Fibroblast of gingiva (primary cell): Measurements from ENCODE around the gene BORCS6.
"Not testable (repeated sequence)": the region's sequence is repeated elsewhere in the genome, so short reads cannot be mapped to it uniquely, and the experiment has no call there.

ENCODE experiments used
- DNase-seq: peaks from one replicate; pipeline ENCODE4 v3.0.0-alpha.2; 2011; ENCODE audit warnings: low read depth

The BORCS6 gene

GRCh38 chr17:8173056-8173870 lies 16.7 kb downstream of the BORCS6 start:
- peak; percentile 97 for DNase-seq

- DNase-seq, result not testable (repeated sequence)
These were observed 19.8 kb downstream of the BORCS6 start for GRCh38 chr17:8170186-8170585.

- DNase-seq, result no peak
These were observed 22.5 kb downstream of the BORCS6 start for GRCh38 chr17:8167526-8167925.

GRCh38 chr17:8166731-8167130 lies 23.2 kb downstream of the BORCS6 start:
- DNase-seq, result no peak

GRCh38 chr17:8164815-8165131 lies 25.2 kb downstream of the BORCS6 start:
- no peak for DNase-seq

GRCh38 chr17:8163978-8164814 lies 25.8 kb downstream of the BORCS6 start:
- DNase-seq, result no peak

GRCh38 chr17:8162997-8163977 lies 26.7 kb downstream of the BORCS6 start:
- no peak for DNase-seq

- DNase-seq, result peak; percentile 70
These were observed 27.6 kb downstream of the BORCS6 start, which contains the start of gene VAMP2 for GRCh38 chr17:8162233-8162996. Gene VAMP2 (minus strand): TSS chr17:8162948. CDS start chr17:8162879, 69 bp downstream.

- no peak for DNase-seq
These were observed 28.4 kb downstream of the BORCS6 start for GRCh38 chr17:8161289-8162232.

GRCh38 chr17:8160741-8161221 lies 29.2 kb downstream of the BORCS6 start:
- DNase-seq, result no peak

GRCh38 chr17:8160224-8160577 lies 29.8 kb downstream of the BORCS6 start:
- DNase-seq, result no peak

- no peak for DNase-seq
These were observed 30.3 kb downstream of the BORCS6 start for GRCh38 chr17:8159459-8160223.

GRCh38 chr17:8159032-8159400 lies 31.0 kb downstream of the BORCS6 start:
- no peak for DNase-seq

- DNase-seq, result peak; percentile 86
These were observed 31.5 kb downstream of the BORCS6 start for GRCh38 chr17:8158267-8159031.

- DNase-seq, result peak; percentile 100
These were observed 33.6 kb downstream of the BORCS6 start for GRCh38 chr17:8156246-8156992.

GRCh38 chr17:8155996-8156245 lies 34.1 kb downstream of the BORCS6 start:
- DNase-seq, result no peak

GRCh38 chr17:8155231-8155995 lies 34.6 kb downstream of the BORCS6 start:
- DNase-seq, result no peak
